Airway epithelial cell (primary cell): Measurements from ENCODE around the gene ADM. TPM values are rescaled to one million over a fixed set of nuclear protein-coding genes. Genes with fewer than 3 reads are reported as not detected.

Experiments
- total RNA-seq: library from RNA; depleted of rRNA; stranded (reverse); fragments of >200 nt; gene quantifications from 2 replicates; pipeline ENCODE4 v1.2.3, GENCODE V29; 2015

The ADM gene
- total RNA-seq, result 45.5 and 79.9 TPM in 2 replicates

DNA sequence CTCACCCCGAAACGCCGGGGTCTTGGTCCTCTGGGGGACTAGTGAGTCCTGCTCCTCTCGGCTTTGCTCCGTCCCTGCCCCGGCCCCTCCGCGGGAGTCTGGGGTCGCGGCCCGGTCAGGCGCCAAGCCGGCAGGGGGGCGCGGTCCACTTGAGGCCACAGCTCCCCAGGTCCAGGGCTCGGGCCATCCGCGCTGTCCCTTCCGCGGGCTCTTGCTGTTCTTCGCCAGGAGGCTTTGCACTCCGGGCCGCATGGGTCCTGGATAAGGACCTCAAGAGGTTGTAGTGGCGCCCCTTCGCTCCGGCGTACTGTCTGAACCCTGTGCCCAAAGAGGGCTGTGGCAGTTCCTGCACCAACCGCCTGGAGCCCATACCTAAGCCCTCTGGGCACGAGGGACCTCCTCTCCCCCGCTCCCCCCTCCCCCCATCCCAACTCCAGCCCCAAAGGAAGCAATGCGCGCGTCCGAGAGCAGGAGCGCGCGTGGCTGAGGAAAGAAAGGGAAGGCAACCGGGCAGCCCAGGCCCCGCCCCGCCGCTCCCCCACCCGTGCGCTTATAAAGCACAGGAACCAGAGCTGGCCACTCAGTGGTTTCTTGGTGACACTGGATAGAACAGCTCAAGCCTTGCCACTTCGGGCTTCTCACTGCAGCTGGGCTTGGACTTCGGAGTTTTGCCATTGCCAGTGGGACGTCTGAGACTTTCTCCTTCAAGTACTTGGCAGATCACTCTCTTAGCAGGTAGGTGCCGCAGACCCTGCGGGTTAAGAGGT, at the start of gene ADM:
Gene ADM (plus strand): TSS at position 579 of the 767 bp plus-strand sequence. CDS start 628 bp downstream, outside the sequence.

GRCh38 chr11:10293423-10294289, 11.2 kb upstream of the ADM start, which contains the start of gene SBF2:
Gene SBF2, minus strand, starts transcription at chr11:10294219. Its CDS starts 150 bp downstream, at chr11:10294069.

Other genes starting within 250 kb of the ADM start
- gene SBF2, start 10.9 kb upstream of the ADM start, total RNA-seq, result 14.6 and 15.5 TPM in 2 replicates
- 5.9 and 8.6 TPM in 2 replicates for gene AMPD3, start 150.2 kb downstream of the ADM start, total RNA-seq
- gene RNF141, start 236.1 kb downstream of the ADM start, total RNA-seq, result 44.7 and 53.4 TPM in 2 replicates